Measurements from ENCODE around the gene PAQR9. TPM values are rescaled to one million over a fixed set of nuclear protein-coding genes. Genes with fewer than 3 reads are reported as not detected.
A peak's percentile ranks its signal among the peaks of the same experiment; 100 is the strongest.

Gene PAQR9
- total and polyA plus RNA-seq, 2 of the 13 experiments (the other 11 are each of a cell fraction or from before 2014, with no cell fraction given), result 3.7 to 10.3 TPM

DNA sequence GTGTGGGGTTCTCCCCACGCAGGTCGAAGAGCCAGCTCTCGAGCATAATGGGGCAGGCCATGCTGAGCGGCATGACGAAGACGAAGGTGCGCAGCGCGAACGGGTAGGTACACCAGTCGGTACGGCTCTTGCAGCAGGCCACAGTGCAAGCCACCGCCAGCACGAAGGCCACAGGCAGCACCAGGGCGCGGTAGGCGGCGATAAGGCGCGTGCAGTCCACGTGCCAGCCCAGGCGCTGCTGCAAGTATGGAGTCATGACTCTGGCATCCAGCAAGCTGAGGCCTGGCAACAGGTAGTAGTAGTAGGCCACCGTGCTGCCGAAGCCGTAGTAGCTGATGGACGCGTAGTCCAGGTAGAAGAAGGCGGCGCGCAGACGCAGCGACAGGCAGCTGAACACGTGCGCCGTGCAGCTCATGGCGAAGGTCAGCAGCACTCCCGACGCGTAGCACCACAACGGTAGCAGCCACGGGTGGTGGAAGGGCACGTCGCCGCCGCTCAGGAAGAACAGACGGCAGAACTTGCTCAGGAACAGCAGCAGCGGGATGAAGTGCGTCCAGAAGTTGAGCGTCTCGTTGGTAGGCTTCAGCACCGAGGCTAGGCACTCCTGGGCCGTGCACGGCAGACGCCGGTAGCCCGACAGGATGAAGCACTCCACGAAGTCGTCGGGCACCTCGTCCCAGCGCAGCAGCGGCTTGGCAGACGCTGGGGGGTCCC, 797 bp downstream of the PAQR9 start (continued):
- TF ChIP-seq, protein P1, sequence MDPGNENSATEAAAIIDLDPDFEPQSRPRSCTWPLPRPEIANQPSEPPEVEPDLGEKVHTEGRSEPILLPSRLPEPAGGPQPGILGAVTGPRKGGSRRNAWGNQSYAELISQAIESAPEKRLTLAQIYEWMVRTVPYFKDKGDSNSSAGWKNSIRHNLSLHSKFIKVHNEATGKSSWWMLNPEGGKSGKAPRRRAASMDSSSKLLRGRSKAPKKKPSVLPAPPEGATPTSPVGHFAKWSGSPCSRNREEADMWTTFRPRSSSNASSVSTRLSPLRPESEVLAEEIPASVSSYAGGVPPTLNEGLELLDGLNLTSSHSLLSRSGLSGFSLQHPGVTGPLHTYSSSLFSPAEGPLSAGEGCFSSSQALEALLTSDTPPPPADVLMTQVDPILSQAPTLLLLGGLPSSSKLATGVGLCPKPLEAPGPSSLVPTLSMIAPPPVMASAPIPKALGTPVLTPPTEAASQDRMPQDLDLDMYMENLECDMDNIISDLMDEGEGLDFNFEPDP (CRISPR knock-in tag; conservative IDR thresholded peaks at IDR 0.05), result no peak
- TF ChIP-seq DR1 (CRISPR knock-in tag; IDR thresholded peaks at IDR 0.05) (no peak), KAT8 (CRISPR knock-in tag; IDR thresholded peaks at IDR 0.05) (no peak), ZNF431 (CRISPR knock-in tag; IDR thresholded peaks at IDR 0.05; ENCODE audit: borderline replicate concordance, low read depth) (no peak; the same call in 1 of the 2 replicates), CAMTA2 (CRISPR knock-in tag; IDR thresholded peaks at IDR 0.05; ENCODE audit: borderline replicate concordance) (peak; percentile 64; the same call in 1 of the 2 replicates), CHD2 (IDR thresholded peaks at IDR 0.05; ENCODE audit: low read depth, low read length) (no peak), ARNTL (CRISPR knock-in tag; IDR thresholded peaks at IDR 0.05) (no peak), MXI1 (IDR thresholded peaks at IDR 0.05; ENCODE audit: borderline replicate concordance, low read depth, low read length) (no peak), ZFX (CRISPR knock-in tag; IDR thresholded peaks at IDR 0.05; ENCODE audit: low read depth) (peak; percentile 92)
- TF ChIP-seq, protein P2, sequence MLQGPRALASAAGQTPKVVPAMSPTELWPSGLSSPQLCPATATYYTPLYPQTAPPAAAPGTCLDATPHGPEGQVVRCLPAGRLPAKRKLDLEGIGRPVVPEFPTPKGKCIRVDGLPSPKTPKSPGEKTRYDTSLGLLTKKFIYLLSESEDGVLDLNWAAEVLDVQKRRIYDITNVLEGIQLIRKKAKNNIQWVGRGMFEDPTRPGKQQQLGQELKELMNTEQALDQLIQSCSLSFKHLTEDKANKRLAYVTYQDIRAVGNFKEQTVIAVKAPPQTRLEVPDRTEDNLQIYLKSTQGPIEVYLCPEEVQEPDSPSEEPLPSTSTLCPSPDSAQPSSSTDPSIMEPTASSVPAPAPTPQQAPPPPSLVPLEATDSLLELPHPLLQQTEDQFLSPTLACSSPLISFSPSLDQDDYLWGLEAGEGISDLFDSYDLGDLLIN (CRISPR knock-in tag; IDR thresholded peaks at IDR 0.05; ENCODE audit: borderline replicate concordance), result no peak
- TF ChIP-seq, protein P3, sequence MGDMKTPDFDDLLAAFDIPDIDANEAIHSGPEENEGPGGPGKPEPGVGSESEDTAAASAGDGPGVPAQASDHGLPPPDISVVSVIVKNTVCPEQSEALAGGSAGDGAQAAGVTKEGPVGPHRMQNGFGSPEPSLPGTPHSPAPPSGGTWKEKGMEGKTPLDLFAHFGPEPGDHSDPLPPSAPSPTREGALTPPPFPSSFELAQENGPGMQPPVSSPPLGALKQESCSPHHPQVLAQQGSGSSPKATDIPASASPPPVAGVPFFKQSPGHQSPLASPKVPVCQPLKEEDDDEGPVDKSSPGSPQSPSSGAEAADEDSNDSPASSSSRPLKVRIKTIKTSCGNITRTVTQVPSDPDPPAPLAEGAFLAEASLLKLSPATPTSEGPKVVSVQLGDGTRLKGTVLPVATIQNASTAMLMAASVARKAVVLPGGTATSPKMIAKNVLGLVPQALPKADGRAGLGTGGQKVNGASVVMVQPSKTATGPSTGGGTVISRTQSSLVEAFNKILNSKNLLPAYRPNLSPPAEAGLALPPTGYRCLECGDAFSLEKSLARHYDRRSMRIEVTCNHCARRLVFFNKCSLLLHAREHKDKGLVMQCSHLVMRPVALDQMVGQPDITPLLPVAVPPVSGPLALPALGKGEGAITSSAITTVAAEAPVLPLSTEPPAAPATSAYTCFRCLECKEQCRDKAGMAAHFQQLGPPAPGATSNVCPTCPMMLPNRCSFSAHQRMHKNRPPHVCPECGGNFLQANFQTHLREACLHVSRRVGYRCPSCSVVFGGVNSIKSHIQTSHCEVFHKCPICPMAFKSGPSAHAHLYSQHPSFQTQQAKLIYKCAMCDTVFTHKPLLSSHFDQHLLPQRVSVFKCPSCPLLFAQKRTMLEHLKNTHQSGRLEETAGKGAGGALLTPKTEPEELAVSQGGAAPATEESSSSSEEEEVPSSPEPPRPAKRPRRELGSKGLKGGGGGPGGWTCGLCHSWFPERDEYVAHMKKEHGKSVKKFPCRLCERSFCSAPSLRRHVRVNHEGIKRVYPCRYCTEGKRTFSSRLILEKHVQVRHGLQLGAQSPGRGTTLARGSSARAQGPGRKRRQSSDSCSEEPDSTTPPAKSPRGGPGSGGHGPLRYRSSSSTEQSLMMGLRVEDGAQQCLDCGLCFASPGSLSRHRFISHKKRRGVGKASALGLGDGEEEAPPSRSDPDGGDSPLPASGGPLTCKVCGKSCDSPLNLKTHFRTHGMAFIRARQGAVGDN (CRISPR knock-in tag; IDR thresholded peaks at IDR 0.05), result peak; percentile 99
- TF ChIP-seq, protein P4, sequence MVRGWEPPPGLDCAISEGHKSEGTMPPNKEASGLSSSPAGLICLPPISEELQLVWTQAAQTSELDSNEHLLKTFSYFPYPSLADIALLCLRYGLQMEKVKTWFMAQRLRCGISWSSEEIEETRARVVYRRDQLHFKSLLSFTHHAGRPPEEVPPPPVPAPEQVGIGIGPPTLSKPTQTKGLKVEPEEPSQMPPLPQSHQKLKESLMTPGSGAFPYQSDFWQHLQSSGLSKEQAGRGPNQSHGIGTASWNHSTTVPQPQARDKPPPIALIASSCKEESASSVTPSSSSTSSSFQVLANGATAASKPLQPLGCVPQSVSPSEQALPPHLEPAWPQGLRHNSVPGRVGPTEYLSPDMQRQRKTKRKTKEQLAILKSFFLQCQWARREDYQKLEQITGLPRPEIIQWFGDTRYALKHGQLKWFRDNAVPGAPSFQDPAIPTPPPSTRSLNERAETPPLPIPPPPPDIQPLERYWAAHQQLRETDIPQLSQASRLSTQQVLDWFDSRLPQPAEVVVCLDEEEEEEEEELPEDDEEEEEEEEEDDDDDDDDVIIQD (CRISPR knock-in tag; IDR thresholded peaks at IDR 0.05; ENCODE audit: low read depth), result no peak
- TF ChIP-seq, protein P5, sequence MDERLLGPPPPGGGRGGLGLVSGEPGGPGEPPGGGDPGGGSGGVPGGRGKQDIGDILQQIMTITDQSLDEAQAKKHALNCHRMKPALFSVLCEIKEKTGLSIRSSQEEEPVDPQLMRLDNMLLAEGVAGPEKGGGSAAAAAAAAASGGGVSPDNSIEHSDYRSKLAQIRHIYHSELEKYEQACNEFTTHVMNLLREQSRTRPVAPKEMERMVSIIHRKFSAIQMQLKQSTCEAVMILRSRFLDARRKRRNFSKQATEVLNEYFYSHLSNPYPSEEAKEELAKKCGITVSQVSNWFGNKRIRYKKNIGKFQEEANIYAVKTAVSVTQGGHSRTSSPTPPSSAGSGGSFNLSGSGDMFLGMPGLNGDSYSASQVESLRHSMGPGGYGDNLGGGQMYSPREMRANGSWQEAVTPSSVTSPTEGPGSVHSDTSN (CRISPR knock-in tag; IDR thresholded peaks at IDR 0.05), result no peak
- TF ChIP-seq, protein P6, sequence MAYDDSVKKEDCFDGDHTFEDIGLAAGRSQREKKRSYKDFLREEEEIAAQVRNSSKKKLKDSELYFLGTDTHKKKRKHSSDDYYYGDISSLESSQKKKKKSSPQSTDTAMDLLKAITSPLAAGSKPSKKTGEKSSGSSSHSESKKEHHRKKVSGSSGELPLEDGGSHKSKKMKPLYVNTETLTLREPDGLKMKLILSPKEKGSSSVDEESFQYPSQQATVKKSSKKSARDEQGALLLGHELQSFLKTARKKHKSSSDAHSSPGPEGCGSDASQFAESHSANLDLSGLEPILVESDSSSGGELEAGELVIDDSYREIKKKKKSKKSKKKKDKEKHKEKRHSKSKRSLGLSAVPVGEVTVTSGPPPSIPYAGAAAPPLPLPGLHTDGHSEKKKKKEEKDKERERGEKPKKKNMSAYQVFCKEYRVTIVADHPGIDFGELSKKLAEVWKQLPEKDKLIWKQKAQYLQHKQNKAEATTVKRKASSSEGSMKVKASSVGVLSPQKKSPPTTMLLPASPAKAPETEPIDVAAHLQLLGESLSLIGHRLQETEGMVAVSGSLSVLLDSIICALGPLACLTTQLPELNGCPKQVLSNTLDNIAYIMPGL (CRISPR knock-in tag; IDR thresholded peaks at IDR 0.05; ENCODE audit: borderline replicate concordance in 1 of 2, low read depth in 1 of 2), result no peak; a peak in 1 of 4 replicates
